Esophagus muscularis mucosa (tissue), 4 donors: ENCODE results near the gene RAPGEF2. TPM values are rescaled to one million over a fixed set of nuclear protein-coding genes. Genes with fewer than 3 reads are reported as not detected.
"Not testable (repeated sequence)": the region's sequence is repeated elsewhere in the genome, so short reads cannot be mapped to it uniquely, and the experiment has no call there.

Source experiments
- DNase-seq: peaks from one replicate; pipeline ENCODE4 v3.0.0-alpha.2; 2017; ENCODE audit errors: extremely low spot score
- H3K27ac ChIP-seq, 4 donors: fragments of 200-600 bp; sonication (generic); replicated peaks in 1 of 4; 1 replicate in 3 of 4; 2 replicates in 1 of 4; pipeline ENCODE4 v1.5.1; 2016 to 2019; ENCODE audit warnings: mild to moderate bottlenecking in 1 of 4
- H3K27me3 ChIP-seq, 4 donors: fragments of 200-600 bp; sonication (generic); one replicate each; pipeline versions ENCODE4 v1.5.1 to v1.6.0; 2016 to 2019
- H3K36me3 ChIP-seq, 4 donors: fragments of 200-600 bp; sonication (generic); one replicate each; pipeline ENCODE4 v1.5.1; 2016 to 2019
- H3K4me1 ChIP-seq, 4 donors: fragments of 200-600 bp; sonication (generic); one replicate each; pipeline ENCODE4 v1.5.1; 2016 to 2019
- H3K4me3 ChIP-seq, 4 donors: fragments of 200-600 bp; sonication (generic); 1 replicate in 2 of 4; 2 replicates in 2 of 4; pipeline ENCODE4 v1.5.1; 2016 to 2019; ENCODE audit warnings: mild to moderate bottlenecking in 4 of 4, moderate library complexity in 1 of 4
- H3K9me3 ChIP-seq, 4 donors: fragments of 200-600 bp; sonication (generic); 1 replicate in 3 of 4; 2 replicates in 1 of 4; pipeline ENCODE4 v1.5.1; 2016 to 2019
- CTCF ChIP-seq, 3 experiments: fragments of 200-600 bp in 2 of 3; fragments of 450-650 bp in 1 of 3; sonication (generic) in 2 of 3; IDR thresholded peaks; one replicate each; pipeline ENCODE4 v1.5.1; 2017 to 2019; ENCODE audit warnings: antibody characterized with exemption in 3 of 3, mild to moderate bottlenecking in 2 of 3, moderate library complexity in 1 of 3
- EP300 ChIP-seq: sonication (generic); formaldehyde crosslinking; IDR thresholded peaks from one replicate; pipeline ENCODE4 v1.6.1; 2017; ENCODE audit warnings: antibody characterized with exemption
- POLR2A ChIP-seq: fragments of 450-650 bp; IDR thresholded peaks from one replicate; pipeline ENCODE4 v1.6.1; 2017; ENCODE audit warnings: antibody characterized with exemption, moderate library complexity, mild to moderate bottlenecking, low read depth
- POLR2AphosphoS5 ChIP-seq, 2 donors: sonication (generic); formaldehyde crosslinking; IDR thresholded peaks; one replicate each; pipeline ENCODE4 v1.6.1; 2017; ENCODE audit warnings: antibody characterized with exemption in 2 of 2
- WGBS: methylation state at CpG from one replicate; pipeline ENCODE4 v1.1.5; 2018; 5-methylcytosine and 5-hydroxymethylcytosine counted together
- intact Hi-C: fragments of 100-400 bp; cut with DNase I; formaldehyde crosslinking; loops from one replicate; pipeline ENCODE4 v1.15.1; 2023
- total RNA-seq, 4 donors: library from RNA; depleted of rRNA; stranded (reverse); fragments of >200 nt; gene quantifications; one replicate each; pipeline versions ENCODE4 v1.1.0 to v1.2.1, GENCODE V29; 2016

Gene RAPGEF2
- total RNA-seq, 4 donors from 2014 or later = 55.6 to 61.5 (median 58.4) TPM

- no peaks in the 10 kb centered on the region for H3K36me3 ChIP-seq
- H3K4me3 ChIP-seq = no peak overlapping the region
- no peaks in the 10 kb centered on the region for H3K9me3 ChIP-seq
- intact Hi-C loops = loop anchor here (10.0 kb wide), 1 partner anchor 453 kb away; the partner anchor contains the start of gene PPID
- no peak overlapping the region for H3K27ac ChIP-seq
- TF ChIP-seq EP300 (no peak), POLR2AphosphoS5 (IDR thresholded peaks at IDR 0.05) (no peak), POLR2A (no peak), CTCF (IDR thresholded peaks at IDR 0.05) (no peak)
- 74% methylated on average over 5 of the region's 5 CpGs for WGBS
- no peaks in the 10 kb centered on the region for H3K27me3 ChIP-seq
- no peak for DNase-seq
- peaks cover 51 to 86% (median 77%) of the 10 kb centered on the region in 4 donors for H3K4me1 ChIP-seq
Measured at GRCh38 chr4:159177265-159178150, 74.6 kb downstream of the RAPGEF2 start.

GRCh38 chr4:159178151-159178546, 75.3 kb downstream of the RAPGEF2 start:
- Histone ChIP-seq H3K4me3 (no peak overlapping the region), H3K9me3 (no peaks in the 10 kb centered on the region), H3K27ac (no peak overlapping the region), H3K4me1 (peaks cover 44 to 86% (median 70%) of the 10 kb centered on the region in 4 donors), H3K36me3 (no peaks in the 10 kb centered on the region), H3K27me3 (no peaks in the 10 kb centered on the region)
- TF ChIP-seq POLR2AphosphoS5 (IDR thresholded peaks at IDR 0.05) (no peak), EP300 (no peak), POLR2A (no peak), CTCF (IDR thresholded peaks at IDR 0.05) (no peak)
- DNase-seq = no peak
- 70% methylated on average over 2 of the region's 2 CpGs for WGBS
- intact Hi-C loops = loop anchor here (10.0 kb wide), 1 partner anchor 453 kb away; the partner anchor contains the start of gene PPID

- no peak for DNase-seq
- Histone ChIP-seq H3K9me3 (no peaks in the 10 kb centered on the region), H3K27ac (peak overlapping the region in 3 of 4 donors; percentile 10 to 51 (median 50)), H3K4me1 (peaks cover 37 to 75% (median 62%) of the 10 kb centered on the region in 4 donors), H3K36me3 (no peaks in the 10 kb centered on the region), H3K4me3 (peak overlapping the region in 2 of 4 donors; percentile 2 to 19), H3K27me3 (no peaks in the 10 kb centered on the region)
- TF ChIP-seq POLR2AphosphoS5 (IDR thresholded peaks at IDR 0.05) (no peak), EP300 (no peak), CTCF (IDR thresholded peaks at IDR 0.05) (no peak), POLR2A (no peak)
- 63% methylated on average over 3 of the region's 3 CpGs for WGBS
- intact Hi-C loops = loop anchor here (10.0 kb wide), 1 partner anchor 454 kb away; the partner anchor contains the start of gene PPID
Measured at GRCh38 chr4:159178979-159179969, 76.4 kb downstream of the RAPGEF2 start.

GRCh38 chr4:159183885-159184605, 81.2 kb downstream of the RAPGEF2 start:
- H3K27me3 ChIP-seq, H3K27ac ChIP-seq, DNase-seq, H3K4me3 ChIP-seq, H3K36me3 ChIP-seq, H3K9me3 ChIP-seq, intact Hi-C loops: not testable (repeated sequence)
- peaks cover 9 to 48% (median 33%) of the 10 kb centered on the region in 4 donors for H3K4me1 ChIP-seq
- 93% methylated on average over 4 of the region's 4 CpGs for WGBS
